Stimulated activated CD8-positive, alpha-beta memory T cell treated with anti-CD3 and anti-CD28 coated beads, Interleukin-7, amount 100 ng/mL, for 4 hours (primary cell): ENCODE measurements around the gene OR52B6.
A peak's percentile ranks its signal among the peaks of the same experiment; 100 is the strongest.
"Not testable (repeated sequence)": the region's sequence is repeated elsewhere in the genome, so short reads cannot be mapped to it uniquely, and the experiment has no call there.

Source experiments
- DNase-seq, 2 donors: peaks; one replicate each; pipeline ENCODE4 v3.0.0-alpha.2; 2020; ENCODE audit warnings: low read depth in 2 of 2

OR52B6 gene

DNA sequence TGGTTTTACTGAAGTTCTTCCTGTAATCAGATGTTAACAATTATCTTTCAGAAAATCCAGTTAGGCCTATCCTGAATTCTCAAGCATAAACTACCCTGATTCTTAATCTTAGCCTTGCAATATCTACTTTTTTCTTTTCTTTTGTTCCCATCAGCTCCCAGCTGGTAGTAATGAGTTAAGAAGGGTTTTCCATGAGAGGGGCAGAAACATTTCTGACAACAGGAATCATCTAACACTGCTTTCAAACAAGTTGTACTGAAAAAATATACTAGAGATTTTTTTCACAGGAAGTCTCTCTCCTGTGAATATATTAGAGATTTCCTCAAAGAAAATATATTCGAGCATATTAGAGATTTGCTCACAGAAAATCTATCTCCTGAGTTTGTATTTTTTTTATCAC, 12.5 kb downstream of the OR52B6 start:
- DNase-seq: no peak

DNA sequence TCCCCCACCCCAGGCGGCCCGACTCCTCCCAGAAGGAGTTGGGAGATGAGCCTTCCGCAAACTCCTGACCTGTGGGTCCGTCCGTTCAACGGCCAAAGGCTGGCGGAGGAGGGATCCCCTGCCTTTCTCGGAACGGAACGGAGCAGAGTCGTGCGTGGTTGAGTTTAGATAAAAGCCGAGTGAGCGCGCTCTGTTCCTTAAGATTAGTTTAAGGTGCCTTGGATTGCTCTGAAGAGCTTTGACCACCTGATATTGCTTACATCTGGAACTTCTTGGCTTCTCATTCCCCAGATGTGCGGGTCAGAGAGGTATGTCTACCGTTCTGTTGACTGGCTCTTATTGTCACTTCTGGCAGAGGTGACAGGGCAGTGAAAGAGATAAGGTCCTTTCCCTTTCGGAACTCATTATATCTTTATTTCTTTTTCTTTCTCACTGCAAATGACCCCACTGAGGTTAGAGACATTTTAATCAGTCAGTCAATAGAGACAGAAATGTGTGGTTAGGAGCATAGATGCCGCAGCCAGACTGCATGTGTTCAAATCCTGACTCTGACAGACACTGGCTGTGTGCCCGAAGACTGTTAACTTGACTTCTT, 16.0 kb downstream of the OR52B6 start, which contains the start of gene TRIM6:
Gene TRIM6 (plus strand): TSS at position 31 of the 595 bp plus-strand sequence. CDS start 261 bp downstream, at position 292.
- no peak for DNase-seq

DNA sequence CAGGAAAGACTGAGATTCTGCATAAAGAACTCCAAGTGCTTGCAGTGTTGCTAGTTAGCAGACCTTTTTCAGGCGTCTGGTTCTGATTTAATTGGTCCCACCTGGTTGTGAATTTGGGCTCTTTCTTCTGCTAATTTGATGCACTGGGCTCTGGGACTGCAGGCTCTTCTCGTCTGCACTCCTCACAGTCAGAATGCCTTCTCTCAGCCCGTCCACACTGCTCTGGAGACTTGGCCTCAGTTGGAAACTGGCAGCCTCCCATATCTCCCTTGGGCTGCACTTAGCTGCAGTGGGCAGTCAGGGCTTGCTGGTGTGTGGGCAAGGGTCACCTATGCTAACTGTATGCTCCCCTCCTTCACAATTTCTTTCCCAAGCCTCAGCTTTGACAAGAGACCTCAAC, 17.3 kb downstream of the OR52B6 start:
- no peak for DNase-seq

DNA sequence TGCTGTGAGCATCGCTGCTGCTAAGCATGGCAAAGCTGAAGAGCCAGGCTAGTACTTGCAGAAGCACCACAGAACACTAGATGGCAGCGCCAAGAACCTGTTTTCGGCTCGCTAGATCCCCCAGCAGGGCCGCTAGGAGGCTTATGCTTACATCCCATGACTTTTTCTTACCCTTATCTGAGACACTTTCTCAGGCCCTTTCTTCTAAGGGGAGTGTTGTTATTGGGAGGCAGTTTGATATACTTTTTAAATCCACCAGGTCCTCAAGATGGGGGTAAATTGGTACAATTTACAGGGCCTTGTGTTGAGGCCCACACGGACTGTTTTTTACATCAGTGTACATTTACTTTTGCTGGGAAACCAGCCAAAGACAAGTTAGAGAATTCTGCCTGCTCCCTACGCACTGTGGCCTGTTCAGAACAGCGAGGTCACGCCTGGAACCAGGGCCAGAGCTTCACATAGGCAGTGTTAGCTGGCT, 19.7 kb downstream of the OR52B6 start:
- peak; percentile 23 to 27 for DNase-seq

DNA sequence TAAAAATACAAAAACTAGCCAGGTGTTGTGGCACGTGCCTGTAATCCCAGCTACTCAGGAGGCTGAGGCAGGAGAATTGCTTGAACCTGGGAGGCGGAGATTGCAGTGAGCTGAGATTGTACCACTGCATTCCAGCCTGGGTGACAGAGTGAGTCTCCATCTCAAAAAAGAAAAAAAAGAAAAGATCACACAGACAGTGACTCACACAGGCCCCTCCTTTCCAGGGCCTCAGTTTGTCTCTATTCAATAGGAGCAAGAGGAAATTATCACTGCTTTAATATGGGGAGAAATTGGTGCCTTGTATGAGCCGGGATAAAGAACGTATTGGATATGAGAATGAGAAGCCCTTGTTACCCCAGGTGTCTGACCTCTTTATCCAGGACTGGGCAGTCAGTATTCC, 22.1 kb downstream of the OR52B6 start:
- DNase-seq: not testable (repeated sequence)

DNA sequence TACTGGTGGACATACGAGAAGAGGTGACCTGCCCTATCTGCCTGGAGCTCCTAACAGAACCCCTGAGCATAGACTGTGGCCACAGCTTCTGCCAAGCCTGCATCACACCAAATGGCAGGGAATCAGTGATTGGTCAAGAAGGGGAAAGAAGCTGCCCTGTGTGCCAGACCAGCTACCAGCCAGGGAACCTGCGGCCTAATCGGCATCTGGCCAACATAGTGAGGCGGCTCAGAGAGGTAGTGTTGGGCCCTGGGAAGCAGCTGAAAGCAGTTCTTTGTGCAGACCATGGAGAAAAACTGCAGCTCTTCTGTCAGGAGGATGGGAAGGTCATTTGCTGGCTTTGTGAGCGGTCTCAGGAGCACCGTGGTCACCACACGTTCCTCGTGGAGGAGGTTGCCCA, 22.6 kb downstream of the OR52B6 start:
- no peak for DNase-seq

DNA sequence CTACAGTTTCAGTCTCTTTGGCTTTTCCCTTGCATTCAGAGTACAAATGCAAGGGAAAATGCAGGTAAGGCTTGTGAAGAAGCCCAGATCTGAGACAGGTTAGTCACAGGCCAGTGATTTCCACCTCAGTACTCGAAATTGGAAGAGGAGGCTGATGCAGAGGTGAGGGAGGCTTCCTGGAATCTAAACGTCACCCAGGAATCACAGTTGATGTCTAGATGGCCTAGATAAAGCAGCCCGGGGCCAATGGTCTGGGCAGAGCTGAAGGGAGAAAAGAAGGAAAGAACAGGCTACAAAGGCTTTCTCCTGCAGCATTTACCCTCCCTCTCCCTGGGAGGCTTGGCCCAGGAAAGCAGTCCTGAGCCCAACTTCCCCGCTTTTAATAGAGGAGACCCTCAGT, 24.2 kb downstream of the OR52B6 start:
- DNase-seq: no peak

DNA sequence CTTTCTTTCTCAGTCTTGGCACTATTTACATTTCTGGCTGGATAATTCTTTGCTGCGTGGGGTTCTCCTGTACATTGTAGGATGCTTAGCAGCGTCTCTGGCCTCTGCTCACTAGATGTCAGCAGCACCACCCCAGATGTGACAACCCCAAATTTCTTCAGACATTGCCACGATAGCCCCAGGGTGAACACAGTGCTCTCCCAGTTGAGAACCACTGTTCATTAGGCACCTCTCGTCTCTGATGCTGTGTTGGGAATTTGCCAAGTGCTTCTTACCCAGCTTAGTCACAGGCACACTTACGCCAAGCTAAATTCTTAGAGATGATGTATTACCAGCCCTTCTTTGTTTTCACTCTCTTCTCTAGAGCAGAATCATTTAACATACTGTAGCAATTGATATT, 25.2 kb downstream of the OR52B6 start:
- DNase-seq: no peak

DNA sequence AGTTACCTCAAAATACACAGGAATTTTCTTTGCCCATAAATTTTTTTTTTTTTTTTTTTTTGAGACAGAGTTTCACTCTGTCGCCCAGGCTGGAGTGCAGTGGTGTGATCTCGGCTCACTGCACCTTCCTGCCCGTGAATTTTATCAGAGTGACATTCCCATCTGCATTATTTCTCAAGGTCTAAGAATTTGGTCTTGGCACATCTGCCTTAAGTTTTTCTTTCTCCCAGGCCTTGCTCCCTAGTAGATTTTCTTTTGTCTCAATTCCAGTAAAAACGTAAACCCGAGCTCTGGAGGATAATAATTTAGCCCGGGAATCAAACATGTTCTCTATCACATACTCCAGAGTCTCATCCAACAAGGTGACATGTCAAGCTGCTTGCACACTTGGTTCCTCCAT, 28.1 kb downstream of the OR52B6 start:
- DNase-seq: no peak

DNA sequence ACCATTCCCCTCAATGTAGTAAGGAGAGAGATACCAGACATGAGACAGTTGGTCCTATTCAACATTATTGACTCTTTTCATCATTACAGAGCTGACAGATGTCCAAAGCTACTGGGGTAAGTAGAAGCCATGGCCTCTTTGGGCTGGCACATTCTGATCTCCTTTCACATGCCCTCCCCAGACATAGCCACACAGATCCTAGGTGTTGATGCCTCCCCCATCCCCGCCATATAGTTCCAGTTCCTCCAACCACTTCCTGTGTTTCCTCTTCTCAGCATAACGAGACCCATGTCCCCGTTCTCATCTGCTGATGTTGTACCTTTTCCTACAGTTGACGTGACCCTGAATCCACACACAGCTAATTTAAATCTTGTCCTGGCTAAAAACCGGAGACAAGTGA, 29.8 kb downstream of the OR52B6 start:
- DNase-seq: no peak

DNA sequence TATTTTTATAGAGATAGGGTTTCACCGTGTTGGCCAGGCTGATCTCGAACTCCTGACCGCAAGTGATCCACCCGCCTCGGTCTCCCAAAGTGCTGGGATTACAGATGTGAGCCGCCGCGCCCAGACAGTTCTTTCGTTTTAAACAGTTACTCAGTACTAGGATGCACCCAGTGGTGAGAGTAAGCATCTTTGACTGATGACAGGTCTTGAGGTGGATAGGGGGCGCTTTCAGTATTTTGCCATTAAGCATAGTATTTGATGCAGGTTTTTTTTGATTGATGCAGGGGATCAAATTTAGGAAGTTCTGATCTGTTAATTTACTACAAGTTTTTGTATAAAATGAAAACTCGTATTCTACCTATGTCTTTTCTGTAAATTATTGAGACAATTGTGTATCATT, 30.9 kb downstream of the OR52B6 start:
- DNase-seq: no peak

DNA sequence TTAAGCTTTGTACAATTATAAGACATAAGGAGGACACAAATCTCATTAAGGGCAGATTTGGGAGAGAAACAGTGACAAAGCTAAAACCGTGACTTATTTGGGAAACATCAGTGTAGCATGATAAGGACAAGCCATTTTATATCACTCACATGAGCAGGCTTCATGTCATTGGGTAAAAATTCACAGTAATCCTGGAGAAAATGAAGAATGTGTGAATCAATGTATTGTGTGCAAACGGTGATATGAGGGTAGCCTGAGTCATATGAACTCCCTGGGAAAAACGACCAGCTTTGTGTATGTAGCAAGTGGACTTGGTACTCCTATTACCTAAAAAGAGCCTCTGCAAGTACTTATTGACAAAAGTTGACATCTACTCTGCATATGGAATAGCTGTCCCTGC, 38.1 kb downstream of the OR52B6 start:
- DNase-seq: no peak

DNA sequence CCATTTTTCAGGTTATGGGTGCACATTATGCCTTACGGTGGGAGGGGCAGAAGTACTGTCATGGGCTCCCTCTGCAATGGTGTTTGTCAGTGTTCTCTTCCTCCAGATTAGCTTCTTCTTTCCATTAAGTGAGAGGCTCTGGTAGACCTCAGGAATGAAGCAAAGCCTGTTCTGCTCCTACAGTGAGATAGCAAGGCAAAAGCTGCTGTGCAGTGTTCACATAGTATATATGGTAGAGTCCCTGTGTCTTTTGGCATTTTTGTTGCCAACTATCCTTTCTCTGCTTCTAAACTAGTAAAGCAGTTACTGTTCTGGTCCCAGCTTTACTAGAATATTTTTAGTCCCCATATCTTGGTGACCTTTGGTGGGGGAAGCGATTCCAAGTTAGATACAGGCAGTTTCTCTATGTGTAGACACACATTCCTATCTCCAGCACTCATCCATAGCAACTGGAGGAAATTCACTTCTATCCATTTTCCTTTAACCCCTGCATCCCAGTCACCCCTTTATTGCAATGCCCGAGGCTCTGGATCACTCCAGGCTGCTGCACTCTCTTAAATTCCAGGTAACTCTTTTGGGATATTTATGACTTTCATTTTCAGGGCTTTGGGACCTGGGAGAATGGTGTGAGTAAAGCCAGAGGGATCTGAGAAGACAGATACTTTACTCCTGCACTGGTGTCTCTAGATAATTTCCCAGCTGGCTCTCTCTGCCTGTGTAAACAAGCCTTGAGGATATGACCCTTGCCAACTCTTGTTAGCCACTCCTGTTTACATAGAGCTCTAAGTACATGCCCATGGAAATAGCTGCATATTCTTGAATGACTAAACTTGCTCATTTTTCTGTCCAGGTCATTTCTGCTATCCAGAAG, 40.2 kb downstream of the OR52B6 start:
- DNase-seq: no peak

DNA sequence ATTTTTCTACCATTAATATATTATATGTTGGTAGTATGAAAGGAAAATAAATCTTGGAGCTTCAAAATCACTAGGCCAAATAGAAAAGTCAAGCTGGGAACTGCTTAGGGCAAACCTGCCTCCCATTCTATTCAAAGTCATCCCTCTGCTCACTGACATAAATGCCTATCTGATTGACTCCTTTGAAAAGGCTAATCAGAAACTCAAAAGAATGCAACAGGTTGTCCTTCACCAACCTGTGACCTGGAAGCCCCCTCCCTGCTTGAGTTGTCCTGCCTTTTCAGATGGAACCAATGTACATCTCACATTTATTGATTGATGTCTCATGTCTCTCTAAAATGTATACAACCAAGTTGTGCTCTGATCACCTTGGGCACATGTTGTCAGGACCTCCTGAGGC, 40.9 kb downstream of the OR52B6 start:
- DNase-seq: no peak

DNA sequence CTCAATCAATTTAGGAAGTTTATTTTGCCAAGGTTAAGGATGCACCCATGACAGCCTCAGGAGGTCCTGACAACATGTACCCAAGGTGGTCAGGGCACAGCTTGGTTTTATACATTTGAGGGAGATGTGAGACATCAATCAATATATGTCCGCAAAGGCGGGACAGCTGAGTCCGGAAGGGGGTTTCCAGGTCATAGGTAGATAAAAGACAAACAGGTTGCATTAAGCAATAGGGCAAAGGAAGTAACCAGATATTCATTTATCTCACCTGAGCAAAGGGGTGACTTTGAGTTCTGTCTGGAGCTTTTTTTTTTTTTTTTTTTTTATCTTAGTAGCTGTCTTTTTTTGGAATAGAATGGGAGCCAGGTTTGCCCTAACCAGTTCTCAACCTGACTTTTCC, 42.1 kb downstream of the OR52B6 start:
- DNase-seq: no peak

DNA sequence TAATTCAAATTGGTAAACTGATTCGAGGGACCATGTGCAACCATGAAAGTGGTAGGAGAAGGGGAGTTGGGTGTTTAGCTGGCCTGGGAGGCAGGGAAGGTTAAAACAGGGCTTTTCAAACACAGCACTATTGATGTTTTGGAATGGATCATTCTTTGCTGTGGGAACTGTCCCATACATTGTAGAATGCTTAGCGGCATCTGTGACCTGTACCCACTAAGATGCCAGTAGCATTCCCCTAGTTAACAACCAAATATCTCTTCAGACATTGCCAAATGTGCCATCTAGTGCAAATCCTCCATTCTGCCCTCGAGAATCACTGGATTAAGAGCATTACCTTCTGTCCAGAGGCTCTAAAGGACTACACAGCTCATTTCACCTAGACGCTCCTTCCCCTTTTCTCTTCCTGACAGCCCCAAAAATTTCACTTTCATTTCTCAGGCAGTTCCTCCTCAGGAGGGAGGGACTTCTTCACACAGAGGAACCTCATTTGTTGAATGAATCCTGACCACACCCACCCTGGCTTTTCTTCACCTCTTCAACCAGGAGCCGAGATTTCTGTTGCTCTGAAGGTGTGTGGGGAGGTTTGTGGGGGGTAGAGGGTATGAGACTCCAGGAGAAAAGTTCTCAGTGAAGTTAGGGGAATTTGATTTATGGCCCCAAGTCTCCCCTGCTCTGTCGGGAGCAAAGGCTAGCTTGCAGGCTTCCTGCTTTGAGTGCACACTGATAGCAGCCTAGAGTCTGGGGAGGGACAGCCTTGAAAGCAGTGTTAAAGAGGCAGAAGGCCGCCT, 44.0 kb downstream of the OR52B6 start, which contains the start of gene TRIM34:
Gene TRIM34 (plus strand): TSS at position 513 of the 791 bp plus-strand sequence. CDS start 7,331 bp downstream, outside the sequence.
- peak; percentile 33 to 65 for DNase-seq

DNA sequence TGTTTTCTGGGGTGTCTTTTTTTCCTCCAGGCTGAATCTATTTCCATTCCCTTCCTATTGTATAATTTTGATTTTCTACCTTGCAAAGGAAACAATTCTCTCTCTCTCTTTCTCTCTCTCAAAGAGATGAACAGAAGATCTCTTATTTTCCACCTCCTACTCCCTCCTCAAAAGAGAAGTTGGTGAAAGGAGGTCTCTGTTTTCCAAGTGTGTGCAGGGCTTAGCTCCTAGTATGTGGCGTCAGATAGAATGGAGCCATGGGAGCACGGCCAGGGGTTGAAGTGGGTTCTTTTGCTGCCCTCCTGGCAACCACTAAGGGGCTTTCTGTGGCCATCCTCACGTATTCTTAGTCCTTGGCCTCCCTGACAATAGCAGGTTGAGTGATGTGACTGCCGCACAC, 44.6 kb downstream of the OR52B6 start:
- DNase-seq: no peak

DNA sequence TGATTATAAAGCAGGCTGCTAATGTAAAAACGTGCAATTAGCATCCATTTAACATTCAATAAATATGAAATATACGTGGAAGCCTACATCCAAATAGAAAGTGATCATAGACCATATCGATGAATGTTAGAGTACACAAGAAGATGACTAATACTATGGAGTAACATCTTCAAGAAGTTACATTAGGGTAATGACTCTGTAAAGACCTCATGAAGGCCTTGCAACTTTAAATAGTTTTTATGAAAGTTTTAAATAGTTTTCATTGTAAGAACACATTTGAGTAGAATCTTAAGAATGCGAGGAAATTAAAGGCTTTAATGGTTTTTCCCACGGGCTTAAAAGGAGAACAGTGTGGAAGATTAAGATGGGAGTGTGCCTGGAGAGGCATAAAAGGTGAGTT, 45.5 kb downstream of the OR52B6 start:
- no peak for DNase-seq

DNA sequence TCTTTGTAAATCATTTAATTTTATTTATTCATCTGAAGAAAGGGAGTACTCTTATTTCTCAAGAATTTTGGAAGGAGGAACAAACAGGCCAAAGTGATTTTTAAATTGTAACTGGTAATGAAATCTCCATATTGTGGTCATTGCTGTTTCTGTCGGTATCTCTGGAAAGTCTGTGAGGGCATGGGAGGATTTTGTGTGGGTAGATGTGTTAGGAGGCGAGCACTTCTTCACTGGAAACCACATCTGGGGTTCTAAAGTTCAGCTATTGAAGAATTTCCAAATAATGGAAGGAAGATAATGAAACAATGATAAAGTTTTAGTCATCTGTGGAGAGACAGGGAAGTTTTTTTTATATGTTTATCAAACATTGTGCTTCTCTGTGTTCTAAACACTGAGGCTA, 50.7 kb downstream of the OR52B6 start:
- no peak for DNase-seq
